ENCODE measurements around the gene FOXJ1.

Gene FOXJ1

DNA sequence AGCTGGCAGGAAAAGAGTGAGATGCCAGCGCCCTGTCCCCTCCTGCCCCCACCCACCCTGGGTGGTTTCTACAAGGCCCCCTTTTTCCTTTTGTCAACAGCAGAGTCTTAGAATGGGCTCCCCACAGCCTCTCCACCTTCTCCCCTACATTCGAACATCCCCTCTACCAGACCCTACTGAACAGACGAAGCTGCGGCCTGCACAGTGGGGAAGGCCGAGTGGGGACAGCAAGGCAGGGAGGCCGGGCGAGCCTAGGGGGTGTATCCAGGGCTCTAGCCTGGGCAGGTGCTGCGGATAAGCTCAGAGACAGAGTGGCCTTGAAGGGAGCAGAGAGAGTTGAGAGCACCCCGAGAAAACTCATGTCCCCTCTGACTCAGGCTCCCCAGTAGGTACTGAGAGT lies 54.7 kb downstream of the FOXJ1 start:
- Histone ChIP-seq H3K9ac (ENCODE audit: low read length) (no peak overlapping the region), H3K36me3 (ENCODE audit: control insufficient read depth, insufficient read depth, low read length) (peaks cover 46% of the 10 kb centered on the region), H3K4me1 (ENCODE audit: control insufficient read depth, insufficient read depth, low read length) (no peaks in the 10 kb centered on the region), H3K27ac (ENCODE audit: low read depth, low read length) (no peak overlapping the region), H3K27me3 (ENCODE audit: control insufficient read depth, insufficient read depth, low read length) (no peaks in the 10 kb centered on the region), H3K4me3 (ENCODE audit: low read length) (no peak overlapping the region)

All from rectal smooth muscle tissue (tissue), 1 donor.